GM23248 (cell line): ENCODE measurements around the gene MARCHF4.

Source experiments
- EZH2 ChIP-seq: fragments of 200-600 bp; sonication (generic); IDR thresholded peaks from 2 replicates; pipeline ENCODE4 v1.6.1; 2018; ENCODE audit warnings: antibody characterized with exemption, mild to moderate bottlenecking; ENCODE audit not compliant: insufficient read depth, poor library complexity, severe bottlenecking
- EZH2phosphoT487 ChIP-seq: fragments of 200-600 bp; sonication (generic); IDR thresholded peaks from 2 replicates; pipeline ENCODE4 v1.6.1; 2018; ENCODE audit warnings: antibody characterized with exemption, moderate library complexity, mild to moderate bottlenecking, low read depth; ENCODE audit not compliant: insufficient read depth

DNA sequence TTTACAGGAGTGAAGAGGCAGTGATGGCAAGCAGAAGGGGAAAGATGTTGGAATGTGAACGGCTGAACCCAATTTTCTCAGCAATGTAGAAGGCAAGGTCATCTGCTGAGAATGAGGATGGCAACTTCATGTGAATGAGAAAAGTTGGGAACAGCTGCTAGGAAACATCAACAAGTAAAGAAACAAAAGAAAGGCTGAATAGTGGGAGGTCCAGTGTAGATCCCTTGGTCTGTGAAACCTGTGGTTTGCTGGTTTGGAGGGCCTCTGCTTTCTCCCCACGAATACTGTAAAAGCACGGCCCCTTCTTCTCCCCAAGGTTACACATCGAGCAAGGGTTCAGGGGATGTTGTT is 27.4 kb downstream of the MARCHF4 start:
- TF ChIP-seq EZH2 (no peak), EZH2phosphoT487 (no peak)
